HG03432 (cell line): Measurements from ENCODE around the gene SLC2A8.
A peak's percentile ranks its signal among the peaks of the same experiment; 100 is the strongest.

Source experiments
- ATAC-seq: cut with Tn5 transposase; IDR thresholded peaks from one replicate; pipeline ENCODE4 v1.9.1; 2021; ENCODE audit warnings: mild to moderate bottlenecking, moderate library complexity; ENCODE audit not compliant: unreplicated experiment

Gene SLC2A8

GRCh38 chr9:127423934-127424675 lies 27.1 kb downstream of the SLC2A8 start, which contains the start of gene ZNF79:
ZNF79 (plus strand) TSS chr9:127424382; CDS start chr9:127424788, 406 bp downstream.
- peak; percentile 89 for ATAC-seq

GRCh38 chr9:127424676-127424999 lies 27.7 kb downstream of the SLC2A8 start:
- peak; percentile 28 for ATAC-seq

GRCh38 chr9:127426756-127427155 lies 29.8 kb downstream of the SLC2A8 start:
- ATAC-seq, result no peak

GRCh38 chr9:127428348-127428747 lies 31.4 kb downstream of the SLC2A8 start:
- ATAC-seq, result no peak

GRCh38 chr9:127430415-127430814 lies 33.4 kb downstream of the SLC2A8 start:
- no peak for ATAC-seq

- ATAC-seq, result no peak
Observed at GRCh38 chr9:127437497-127438264, 40.7 kb downstream of the SLC2A8 start.

- no peak for ATAC-seq
Observed at GRCh38 chr9:127438394-127438793, 41.4 kb downstream of the SLC2A8 start.

- ATAC-seq, result no peak
Observed at GRCh38 chr9:127444283-127444920, 47.4 kb downstream of the SLC2A8 start.

- ATAC-seq, result no peak
Observed at GRCh38 chr9:127444921-127445850, 48.2 kb downstream of the SLC2A8 start.

- no peak for ATAC-seq
Observed at GRCh38 chr9:127445851-127446712, 49.1 kb downstream of the SLC2A8 start.

- ATAC-seq, result no peak
Observed at GRCh38 chr9:127446713-127447415, 49.9 kb downstream of the SLC2A8 start.

- no peak for ATAC-seq
Observed at GRCh38 chr9:127447416-127448111, 50.6 kb downstream of the SLC2A8 start.

- ATAC-seq, result no peak
Observed at GRCh38 chr9:127448112-127448805, 51.3 kb downstream of the SLC2A8 start.

GRCh38 chr9:127449332-127449966 lies 52.5 kb downstream of the SLC2A8 start:
- ATAC-seq, result no peak

- peak; percentile 6 for ATAC-seq
Observed at GRCh38 chr9:127450243-127450760, 53.3 kb downstream of the SLC2A8 start.

GRCh38 chr9:127450830-127451607 lies 54.0 kb downstream of the SLC2A8 start, which contains the start of the genes LRSAM1 and RPL12:
LRSAM1 (plus strand) TSS chr9:127451510; CDS start chr9:127454528, 3,018 bp downstream.
RPL12 (minus strand) TSS chr9:127451406; CDS start chr9:127451317, 89 bp downstream.
- peak; percentile 68 for ATAC-seq

GRCh38 chr9:127451608-127451857 lies 54.6 kb downstream of the SLC2A8 start:
- ATAC-seq, result peak; percentile 23
